Lower leg skin (tissue), 3 donors: ENCODE data around the gene GIMAP8.

Experiments
- POLR2A ChIP-seq, 2 donors: fragments of 450-650 bp; IDR thresholded peaks; one replicate each; pipeline ENCODE4 v1.6.1; 2016 to 2017; ENCODE audit warnings: antibody characterized with exemption in 2 of 2, mild to moderate bottlenecking in 1 of 2, moderate library complexity in 1 of 2
- TF ChIP-seq, protein P1 (sequence below), 3 donors: fragments of 450-650 bp; IDR thresholded peaks; one replicate each; pipeline ENCODE4 v1.5.1; 2016; ENCODE audit warnings: antibody characterized with exemption in 3 of 3, mild to moderate bottlenecking in 3 of 3, moderate library complexity in 2 of 3

- TF ChIP-seq POLR2A (IDR thresholded peaks at IDR 0.05), result no peak
- TF ChIP-seq, protein P1, sequence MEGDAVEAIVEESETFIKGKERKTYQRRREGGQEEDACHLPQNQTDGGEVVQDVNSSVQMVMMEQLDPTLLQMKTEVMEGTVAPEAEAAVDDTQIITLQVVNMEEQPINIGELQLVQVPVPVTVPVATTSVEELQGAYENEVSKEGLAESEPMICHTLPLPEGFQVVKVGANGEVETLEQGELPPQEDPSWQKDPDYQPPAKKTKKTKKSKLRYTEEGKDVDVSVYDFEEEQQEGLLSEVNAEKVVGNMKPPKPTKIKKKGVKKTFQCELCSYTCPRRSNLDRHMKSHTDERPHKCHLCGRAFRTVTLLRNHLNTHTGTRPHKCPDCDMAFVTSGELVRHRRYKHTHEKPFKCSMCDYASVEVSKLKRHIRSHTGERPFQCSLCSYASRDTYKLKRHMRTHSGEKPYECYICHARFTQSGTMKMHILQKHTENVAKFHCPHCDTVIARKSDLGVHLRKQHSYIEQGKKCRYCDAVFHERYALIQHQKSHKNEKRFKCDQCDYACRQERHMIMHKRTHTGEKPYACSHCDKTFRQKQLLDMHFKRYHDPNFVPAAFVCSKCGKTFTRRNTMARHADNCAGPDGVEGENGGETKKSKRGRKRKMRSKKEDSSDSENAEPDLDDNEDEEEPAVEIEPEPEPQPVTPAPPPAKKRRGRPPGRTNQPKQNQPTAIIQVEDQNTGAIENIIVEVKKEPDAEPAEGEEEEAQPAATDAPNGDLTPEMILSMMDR (IDR thresholded peaks at IDR 0.05), result no peak
Measured at GRCh38 chr7:150405584-150406311, 44.7 kb upstream of the GIMAP8 start.
